Measurements from ENCODE around the gene SNRK.

SNRK gene

GRCh38 chr3:43309372-43310305 lies 23.3 kb downstream of the SNRK start:
- no peak for TF ChIP-seq CTCF (IDR thresholded peaks at IDR 0.05; ENCODE audit: low read depth, low read length)
- H3K36me3 ChIP-seq: peaks cover under 1% of the 10 kb centered on the region
- H3K27me3 ChIP-seq (ENCODE audit: insufficient read depth, low read depth, severe bottlenecking): no peaks in the 10 kb centered on the region
- no peaks in the 10 kb centered on the region for H3K9me3 ChIP-seq (ENCODE audit: severe bottlenecking)
- H3K4me3 ChIP-seq (ENCODE audit: low read depth, low read length): no peak overlapping the region
- H3K27ac ChIP-seq: no peak overlapping the region
- no peak for DNase-seq

- no peak for TF ChIP-seq CTCF (IDR thresholded peaks at IDR 0.05; ENCODE audit: low read depth, low read length)
- no peak for DNase-seq
- Histone ChIP-seq H3K4me3 (ENCODE audit: low read depth, low read length) (no peak overlapping the region), H3K9me3 (ENCODE audit: severe bottlenecking) (no peaks in the 10 kb centered on the region), H3K27me3 (ENCODE audit: insufficient read depth, low read depth, severe bottlenecking) (no peaks in the 10 kb centered on the region), H3K36me3 (no peaks in the 10 kb centered on the region), H3K27ac (no peak overlapping the region)
Observed at GRCh38 chr3:43316783-43317460, 30.6 kb downstream of the SNRK start.

- no peak for TF ChIP-seq CTCF (IDR thresholded peaks at IDR 0.05; ENCODE audit: low read depth, low read length)
- Histone ChIP-seq H3K4me3 (ENCODE audit: low read depth, low read length) (no peak overlapping the region), H3K27me3 (ENCODE audit: insufficient read depth, low read depth, severe bottlenecking) (no peaks in the 10 kb centered on the region), H3K27ac (no peak overlapping the region), H3K36me3 (no peaks in the 10 kb centered on the region), H3K9me3 (ENCODE audit: severe bottlenecking) (no peaks in the 10 kb centered on the region)
- no peak for DNase-seq
Observed at GRCh38 chr3:43317461-43318316, 31.3 kb downstream of the SNRK start.

- no peak for TF ChIP-seq CTCF (IDR thresholded peaks at IDR 0.05; ENCODE audit: low read depth, low read length)
- H3K27me3 ChIP-seq (ENCODE audit: insufficient read depth, low read depth, severe bottlenecking): no peaks in the 10 kb centered on the region
- no peak overlapping the region for H3K4me3 ChIP-seq (ENCODE audit: low read depth, low read length)
- DNase-seq: no peak
- H3K36me3 ChIP-seq: no peaks in the 10 kb centered on the region
- H3K27ac ChIP-seq: no peak overlapping the region
- no peaks in the 10 kb centered on the region for H3K9me3 ChIP-seq (ENCODE audit: severe bottlenecking)
Observed at GRCh38 chr3:43319376-43319775, 33.0 kb downstream of the SNRK start.

GRCh38 chr3:43319794-43320193 lies 33.5 kb downstream of the SNRK start:
- Histone ChIP-seq H3K36me3 (no peaks in the 10 kb centered on the region), H3K9me3 (ENCODE audit: severe bottlenecking) (no peaks in the 10 kb centered on the region), H3K27ac (no peak overlapping the region), H3K27me3 (ENCODE audit: insufficient read depth, low read depth, severe bottlenecking) (no peaks in the 10 kb centered on the region), H3K4me3 (ENCODE audit: low read depth, low read length) (no peak overlapping the region)
- no peak for TF ChIP-seq CTCF (IDR thresholded peaks at IDR 0.05; ENCODE audit: low read depth, low read length)
- DNase-seq: no peak

Data from WERI-Rb-1 (cell line).